Tibial nerve (tissue), 4 donors: ENCODE results near the gene COL6A3. TPM values are rescaled to one million over a fixed set of nuclear protein-coding genes. Genes with fewer than 3 reads are reported as not detected.

ENCODE experiments used
- DNase-seq, 2 donors: peaks; one replicate each; pipeline ENCODE4 v3.0.0-alpha.2; 2019; ENCODE audit warnings: low spot score in 2 of 2
- H3K27ac ChIP-seq, 4 donors: fragments of 200-600 bp; sonication (generic) in 3 of 4; one replicate each; pipeline ENCODE4 v1.5.1; 2017 to 2019; ENCODE audit warnings: mild to moderate bottlenecking in 1 of 4
- H3K27me3 ChIP-seq, 2 donors: fragments of 200-600 bp; sonication (generic) in 1 of 2; one replicate each; pipeline versions ENCODE4 v1.5.1 to v1.6.0; 2017 to 2019
- H3K36me3 ChIP-seq, 3 donors: fragments of 200-600 bp; sonication (generic); one replicate each; pipeline ENCODE4 v1.5.1; 2018 to 2019
- H3K4me1 ChIP-seq, 4 donors: fragments of 200-600 bp; sonication (generic) in 3 of 4; one replicate each; pipeline ENCODE4 v1.5.1; 2017 to 2019
- H3K4me3 ChIP-seq, 4 donors: fragments of 200-600 bp; sonication (generic) in 3 of 4; one replicate each; pipeline ENCODE4 v1.5.1; 2017 to 2019; ENCODE audit warnings: mild to moderate bottlenecking in 1 of 4, moderate library complexity in 1 of 4
- H3K9me3 ChIP-seq, 4 donors: fragments of 200-600 bp; sonication (generic) in 3 of 4; one replicate each; pipeline ENCODE4 v1.5.1; 2017 to 2019
- EP300 ChIP-seq, 2 donors: sonication (generic); formaldehyde crosslinking; IDR thresholded peaks; one replicate each; pipeline ENCODE4 v1.6.1; 2017; ENCODE audit warnings: antibody characterized with exemption in 2 of 2, mild to moderate bottlenecking in 1 of 2
- POLR2A ChIP-seq, 2 donors: fragments of 450-650 bp; IDR thresholded peaks; one replicate each; pipeline ENCODE4 v1.6.1; 2017; ENCODE audit warnings: antibody characterized with exemption in 2 of 2, mild to moderate bottlenecking in 2 of 2, moderate library complexity in 2 of 2
- WGBS, 2 donors: methylation state at CpG; one replicate each; pipeline ENCODE4 v1.1.5; 2018; 5-methylcytosine and 5-hydroxymethylcytosine counted together
- total RNA-seq, 4 donors: library from RNA; depleted of rRNA; stranded (reverse); fragments of >200 nt; gene quantifications; one replicate each; pipeline ENCODE4 v1.1.0, GENCODE V29; 2016
- TF ChIP-seq, protein P1 (sequence below), 5 experiments: fragments of 200-600 bp in 3 of 5; fragments of 450-650 bp in 2 of 5; sonication (generic) in 3 of 5; IDR thresholded peaks; one replicate each; pipeline ENCODE4 v1.5.1; 2016 to 2019; ENCODE audit warnings: antibody characterized with exemption in 5 of 5, mild to moderate bottlenecking in 3 of 5, moderate library complexity in 2 of 5

COL6A3 gene
- total RNA-seq, 4 donors from 2014 or later, result 228 to 558 (median 364) TPM

DNA sequence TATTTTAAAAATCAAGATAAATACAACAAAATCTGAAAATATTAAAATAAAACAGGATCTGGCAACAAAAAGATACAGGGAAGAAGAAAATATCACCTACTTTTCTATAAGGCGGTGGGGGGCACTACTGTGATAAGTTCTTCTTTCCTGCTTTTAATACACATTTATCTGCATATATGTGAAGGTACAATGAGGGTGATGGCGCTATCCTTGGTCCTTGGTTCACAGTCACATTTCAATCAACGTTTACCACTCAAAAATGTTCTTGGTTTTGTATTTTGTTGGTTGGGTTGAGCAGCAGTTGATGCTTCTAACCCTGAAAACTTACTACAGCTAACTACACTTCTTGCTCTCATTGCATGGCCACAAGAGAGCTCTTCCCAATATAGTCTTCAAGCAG lies 112.4 kb downstream of the COL6A3 start:
- WGBS, 2 donors, result 90% methylated on average over 3 of the region's 3 CpGs
- Histone ChIP-seq H3K4me1 (peaks cover 0 to 27% (median 0%) of the 10 kb centered on the region in 4 donors), H3K36me3 (no peaks in the 10 kb centered on the region), H3K27me3 (no peaks in the 10 kb centered on the region), H3K27ac (no peak overlapping the region), H3K9me3 (peaks cover 0 to 7% (median 0%) of the 10 kb centered on the region in 4 donors), H3K4me3 (no peak overlapping the region)
- DNase-seq, result no peak
- TF ChIP-seq, protein P1, sequence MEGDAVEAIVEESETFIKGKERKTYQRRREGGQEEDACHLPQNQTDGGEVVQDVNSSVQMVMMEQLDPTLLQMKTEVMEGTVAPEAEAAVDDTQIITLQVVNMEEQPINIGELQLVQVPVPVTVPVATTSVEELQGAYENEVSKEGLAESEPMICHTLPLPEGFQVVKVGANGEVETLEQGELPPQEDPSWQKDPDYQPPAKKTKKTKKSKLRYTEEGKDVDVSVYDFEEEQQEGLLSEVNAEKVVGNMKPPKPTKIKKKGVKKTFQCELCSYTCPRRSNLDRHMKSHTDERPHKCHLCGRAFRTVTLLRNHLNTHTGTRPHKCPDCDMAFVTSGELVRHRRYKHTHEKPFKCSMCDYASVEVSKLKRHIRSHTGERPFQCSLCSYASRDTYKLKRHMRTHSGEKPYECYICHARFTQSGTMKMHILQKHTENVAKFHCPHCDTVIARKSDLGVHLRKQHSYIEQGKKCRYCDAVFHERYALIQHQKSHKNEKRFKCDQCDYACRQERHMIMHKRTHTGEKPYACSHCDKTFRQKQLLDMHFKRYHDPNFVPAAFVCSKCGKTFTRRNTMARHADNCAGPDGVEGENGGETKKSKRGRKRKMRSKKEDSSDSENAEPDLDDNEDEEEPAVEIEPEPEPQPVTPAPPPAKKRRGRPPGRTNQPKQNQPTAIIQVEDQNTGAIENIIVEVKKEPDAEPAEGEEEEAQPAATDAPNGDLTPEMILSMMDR (IDR thresholded peaks at IDR 0.05), result no peak
- TF ChIP-seq EP300 (IDR thresholded peaks at IDR 0.05) (no peak), POLR2A (IDR thresholded peaks at IDR 0.05) (no peak)

DNA sequence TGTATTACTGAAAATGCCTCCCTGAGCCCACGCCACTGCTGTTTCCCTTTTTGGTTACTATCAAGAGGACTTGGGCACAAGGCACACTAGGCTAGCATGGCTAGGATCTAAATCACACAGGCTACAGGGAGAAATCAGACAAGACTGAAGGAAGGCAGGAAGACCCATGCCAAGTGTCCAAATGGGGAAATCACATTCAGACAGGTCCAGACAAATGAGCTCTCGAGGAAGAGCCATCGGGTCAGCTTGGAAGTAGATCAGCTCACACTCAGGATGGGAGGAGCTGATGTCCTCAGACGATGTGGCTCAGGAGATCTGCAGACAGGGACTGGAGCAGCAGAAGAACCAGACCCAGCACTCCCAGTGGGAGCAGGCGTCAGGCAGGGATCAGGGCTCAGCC lies 113.2 kb downstream of the COL6A3 start:
- Histone ChIP-seq H3K4me1 (peaks cover 0 to 28% (median 0%) of the 10 kb centered on the region in 4 donors), H3K4me3 (no peak overlapping the region), H3K27me3 (no peaks in the 10 kb centered on the region), H3K36me3 (no peaks in the 10 kb centered on the region), H3K9me3 (peaks cover 0 to 7% (median 0%) of the 10 kb centered on the region in 4 donors), H3K27ac (no peak overlapping the region)
- no peak for TF ChIP-seq EP300 (IDR thresholded peaks at IDR 0.05)
- TF ChIP-seq, protein P1 (IDR thresholded peaks at IDR 0.05), result no peak
- no peak for TF ChIP-seq POLR2A (IDR thresholded peaks at IDR 0.05)
- no peak for DNase-seq
- 83 to 92% methylated on average over 5 of the region's 5 CpGs for WGBS, 2 donors

DNA sequence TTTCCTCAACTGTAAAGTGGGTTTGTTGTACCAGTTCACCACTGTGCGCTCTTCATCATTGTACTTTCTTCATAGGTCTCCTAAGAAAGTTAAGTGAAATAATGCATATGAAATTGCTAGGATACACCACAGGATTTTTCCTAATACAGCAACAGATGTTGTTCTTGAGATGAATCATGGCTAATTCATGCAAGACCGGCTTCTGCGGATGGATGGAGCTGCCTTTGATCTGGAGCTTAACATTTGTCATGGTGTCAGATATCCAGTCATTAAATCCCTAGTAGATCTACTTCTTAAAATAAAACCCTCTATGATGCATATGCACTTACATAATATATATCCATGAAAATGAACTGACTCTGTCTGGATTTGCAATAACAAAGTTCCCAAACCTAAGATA lies 114.1 kb downstream of the COL6A3 start:
- H3K9me3 ChIP-seq, result peaks cover 0 to 7% (median 0%) of the 10 kb centered on the region in 4 donors
- H3K4me1 ChIP-seq, result peaks cover 0 to 28% (median 0%) of the 10 kb centered on the region in 4 donors
- DNase-seq, result no peak
- no peaks in the 10 kb centered on the region for H3K27me3 ChIP-seq
- no peak overlapping the region for H3K4me3 ChIP-seq
- TF ChIP-seq EP300 (IDR thresholded peaks at IDR 0.05) (no peak), POLR2A (IDR thresholded peaks at IDR 0.05) (no peak)
- TF ChIP-seq, protein P1 (IDR thresholded peaks at IDR 0.05), result no peak
- no peak overlapping the region for H3K27ac ChIP-seq
- 72 to 94% methylated on average over 3 of the region's 3 CpGs for WGBS, 2 donors
- H3K36me3 ChIP-seq, result no peaks in the 10 kb centered on the region

DNA sequence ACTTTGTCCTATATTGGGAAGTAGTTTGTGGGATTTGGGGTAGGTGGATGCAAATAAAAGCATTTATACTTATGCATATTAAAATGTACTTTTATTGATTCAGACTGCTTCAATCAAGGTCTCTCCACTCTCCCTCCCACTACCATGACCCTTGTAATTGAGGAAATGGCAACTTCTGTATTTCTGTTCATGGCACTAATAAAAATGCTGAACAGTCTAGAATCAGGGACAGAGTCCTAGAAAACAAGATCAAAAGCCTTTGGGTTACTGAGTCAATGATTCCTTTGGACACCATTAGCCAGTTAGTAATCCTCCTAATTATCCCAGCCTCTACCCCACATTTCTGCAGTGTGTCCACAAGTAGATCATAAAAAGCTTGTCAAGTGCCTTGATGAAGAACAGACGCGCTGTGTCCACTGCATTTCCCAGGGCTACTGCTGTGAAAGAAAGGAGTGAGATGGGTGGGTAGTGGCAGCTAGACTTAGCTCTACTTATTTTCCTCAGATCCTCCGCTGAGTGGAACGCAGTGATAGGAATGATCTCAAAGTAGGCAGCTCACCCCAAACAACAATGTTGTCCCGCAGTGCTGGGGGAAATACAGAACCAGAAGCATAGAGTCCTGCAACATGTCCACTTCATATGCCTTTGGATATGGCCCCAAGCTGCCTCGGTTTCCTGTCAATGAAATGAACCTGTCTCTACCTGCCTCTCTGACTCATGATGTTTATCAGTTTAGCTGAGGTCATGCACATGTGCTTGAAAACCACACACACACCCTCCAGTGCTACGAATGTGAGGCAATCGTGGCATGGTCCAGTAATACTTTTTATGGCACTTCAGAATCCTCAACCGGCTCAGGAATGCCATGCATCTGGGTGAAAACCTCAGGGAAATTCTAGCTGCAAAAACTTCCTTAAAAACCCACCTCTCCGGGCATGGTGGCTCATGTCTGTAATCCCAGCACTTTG lies 115.5 kb downstream of the COL6A3 start:
- Histone ChIP-seq H3K36me3 (no peaks in the 10 kb centered on the region), H3K9me3 (peaks cover 0 to 4% (median 0%) of the 10 kb centered on the region in 4 donors), H3K27me3 (no peaks in the 10 kb centered on the region), H3K27ac (peak overlapping the region in 1 of 4 donors; percentile 49), H3K4me1 (peaks cover 0 to 28% (median 0%) of the 10 kb centered on the region in 4 donors), H3K4me3 (no peak overlapping the region)
- WGBS, 2 donors, result 70 to 77% methylated on average over 10 of the region's 10 CpGs
- TF ChIP-seq, protein P1 (IDR thresholded peaks at IDR 0.05), result no peak
- peak in 1 of 2 donors; percentile 15 for TF ChIP-seq EP300 (IDR thresholded peaks at IDR 0.05)
- TF ChIP-seq POLR2A (IDR thresholded peaks at IDR 0.05), result no peak
- no peak for DNase-seq
